T-helper 1 cell (primary cell): ENCODE results near the gene SPINK2.

Experiments used
- DNase-seq, 5 donors: peaks; one replicate each; pipeline ENCODE4 v3.0.0-alpha.2; 2012 to 2020

Gene SPINK2

GRCh38 chr4:56799824-56800756 is 21.4 kb downstream of the SPINK2 start:
- DNase-seq: peak; percentile 47 to 85 (median 68)

GRCh38 chr4:56799161-56799759 is 22.2 kb downstream of the SPINK2 start:
- no peak for DNase-seq

- DNase-seq: no peak
Observed at GRCh38 chr4:56796211-56796610, 25.3 kb downstream of the SPINK2 start.

GRCh38 chr4:56791316-56791715 is 30.2 kb downstream of the SPINK2 start:
- DNase-seq: no peak

- no peak for DNase-seq
Observed at GRCh38 chr4:56790691-56791091, 30.8 kb downstream of the SPINK2 start.

GRCh38 chr4:56788081-56788480 is 33.4 kb downstream of the SPINK2 start:
- no peak for DNase-seq

- DNase-seq: no peak
Observed at GRCh38 chr4:56787380-56787779, 34.1 kb downstream of the SPINK2 start.

GRCh38 chr4:56786955-56787354 is 34.5 kb downstream of the SPINK2 start:
- no peak for DNase-seq

GRCh38 chr4:56783986-56784385 is 37.5 kb downstream of the SPINK2 start:
- no peak for DNase-seq

- DNase-seq: no peak
Observed at GRCh38 chr4:56782019-56782418, 39.5 kb downstream of the SPINK2 start.

- no peak for DNase-seq
Observed at GRCh38 chr4:56773346-56773745, 48.2 kb downstream of the SPINK2 start.

- DNase-seq: no peak
Observed at GRCh38 chr4:56772134-56772533, 49.4 kb downstream of the SPINK2 start.

GRCh38 chr4:56768763-56769162 is 52.7 kb downstream of the SPINK2 start:
- DNase-seq: no peak

- no peak for DNase-seq
Observed at GRCh38 chr4:56768316-56768715, 53.2 kb downstream of the SPINK2 start.

- no peak for DNase-seq
Observed at GRCh38 chr4:56767567-56767966, 53.9 kb downstream of the SPINK2 start.

GRCh38 chr4:56764775-56765174 is 56.7 kb downstream of the SPINK2 start:
- DNase-seq: no peak

GRCh38 chr4:56764223-56764622 is 57.3 kb downstream of the SPINK2 start:
- DNase-seq: no peak

- DNase-seq: peak in 1 of 5 donors; percentile 48
Observed at GRCh38 chr4:56762484-56763250, 58.8 kb downstream of the SPINK2 start.

GRCh38 chr4:56760183-56760582 is 61.3 kb downstream of the SPINK2 start:
- DNase-seq: no peak
